ENCODE data around the gene ALOX15B. TPM values are rescaled to one million over a fixed set of nuclear protein-coding genes. Genes with fewer than 3 reads are reported as not detected.

The ALOX15B gene
- total and polyA plus RNA-seq, 2 donors from 2014 or later, result 0.15 to 8.0 TPM

GRCh38 chr17:8004899-8005298, 34.0 kb upstream of the ALOX15B start:
- H3K9me3 ChIP-seq (ENCODE audit: control insufficient read depth in 2 of 3, insufficient read depth in 1 of 3, low read length in 3 of 3), result no peaks in the 10 kb centered on the region
- H3K4me1 ChIP-seq (ENCODE audit: control insufficient read depth in 2 of 3, insufficient read depth in 2 of 3, low read depth in 1 of 3, low read length in 3 of 3), result peaks cover 0 to 2% (median 0%) of the 10 kb centered on the region in 3 donors
- DNase-seq (peak in 1 of 5 donors; percentile 23), FAIRE-seq (no peak)
- H3K27me3 ChIP-seq (ENCODE audit: control insufficient read depth, insufficient read depth, low read length), result peaks cover 25% of the 10 kb centered on the region
- H3K4me3 ChIP-seq (ENCODE audit: low read length in 3 of 3), result no peak overlapping the region
- H3K36me3 ChIP-seq (ENCODE audit: control insufficient read depth in 2 of 3, insufficient read depth in 3 of 3, low read length in 3 of 3), result no peaks in the 10 kb centered on the region
- H3K27ac ChIP-seq (ENCODE audit: low read depth in 2 of 2, low read length in 2 of 2), result no peak overlapping the region
- no peak overlapping the region for H3K9ac ChIP-seq (ENCODE audit: low read length in 3 of 3)
- intact Hi-C loops (cut with DNase I), result no loop called here
- TF ChIP-seq CTCF (IDR thresholded peaks at IDR 0.05; ENCODE audit: borderline replicate concordance, extremely low read depth, insufficient read depth), result no peak

- no peak overlapping the region for H3K27ac ChIP-seq (ENCODE audit: low read depth in 2 of 2, low read length in 2 of 2)
- no peaks in the 10 kb centered on the region for H3K9me3 ChIP-seq (ENCODE audit: control insufficient read depth in 2 of 3, insufficient read depth in 1 of 3, low read length in 3 of 3)
- intact Hi-C loops (cut with DNase I), result no loop called here
- peaks cover 25% of the 10 kb centered on the region for H3K27me3 ChIP-seq (ENCODE audit: control insufficient read depth, insufficient read depth, low read length)
- no peak overlapping the region for H3K9ac ChIP-seq (ENCODE audit: low read length in 3 of 3)
- H3K4me3 ChIP-seq (ENCODE audit: low read length in 3 of 3), result no peak overlapping the region
- H3K4me1 ChIP-seq (ENCODE audit: control insufficient read depth in 2 of 3, insufficient read depth in 2 of 3, low read depth in 1 of 3, low read length in 3 of 3), result peaks cover 0 to 2% (median 0%) of the 10 kb centered on the region in 3 donors
- DNase-seq (peak in 1 of 5 donors; percentile 7), FAIRE-seq (no peak)
- H3K36me3 ChIP-seq (ENCODE audit: control insufficient read depth in 2 of 3, insufficient read depth in 3 of 3, low read length in 3 of 3), result no peaks in the 10 kb centered on the region
- no peak for TF ChIP-seq CTCF (IDR thresholded peaks at IDR 0.05; ENCODE audit: borderline replicate concordance, extremely low read depth, insufficient read depth)
Measured at GRCh38 chr17:8005357-8005756, 33.5 kb upstream of the ALOX15B start.

GRCh38 chr17:8005967-8006730, 32.7 kb upstream of the ALOX15B start:
- Histone ChIP-seq H3K27me3 (ENCODE audit: control insufficient read depth, insufficient read depth, low read length) (peaks cover 21% of the 10 kb centered on the region), H3K4me1 (ENCODE audit: control insufficient read depth in 2 of 3, insufficient read depth in 2 of 3, low read depth in 1 of 3, low read length in 3 of 3) (peaks cover 0 to 2% (median 0%) of the 10 kb centered on the region in 3 donors), H3K9ac (ENCODE audit: low read length in 3 of 3) (no peak overlapping the region), H3K9me3 (ENCODE audit: control insufficient read depth in 2 of 3, insufficient read depth in 1 of 3, low read length in 3 of 3) (no peaks in the 10 kb centered on the region), H3K27ac (ENCODE audit: low read depth in 2 of 2, low read length in 2 of 2) (no peak overlapping the region), H3K4me3 (ENCODE audit: low read length in 3 of 3) (no peak overlapping the region), H3K36me3 (ENCODE audit: control insufficient read depth in 2 of 3, insufficient read depth in 3 of 3, low read length in 3 of 3) (no peaks in the 10 kb centered on the region)
- intact Hi-C loops (cut with DNase I), result no loop called here
- no peak for TF ChIP-seq CTCF (IDR thresholded peaks at IDR 0.05; ENCODE audit: borderline replicate concordance, extremely low read depth, insufficient read depth)
- no peak for FAIRE-seq
- DNase-seq, result peak in 1 of 5 donors; percentile 61
